ACC112 (cell line): Measurements from ENCODE around the gene SSR4.
A peak's percentile ranks its signal among the peaks of the same experiment; 100 is the strongest.

ENCODE experiments used
- H2AFZ ChIP-seq: fragments of 200-600 bp; sonication (generic); one replicate; pipeline ENCODE4 v1.6.0; 2017; ENCODE audit warnings: antibody characterized with exemption, low read length; ENCODE audit not compliant: unreplicated experiment
- H3K27ac ChIP-seq: fragments of 200-600 bp; sonication (generic); 2 replicates; pipeline ENCODE4 v1.5.1; 2014; ENCODE audit warnings: low read depth, mild to moderate bottlenecking, antibody characterized with exemption, low read length, moderate library complexity
- H3K27me3 ChIP-seq: fragments of 200-600 bp; sonication (generic); 2 replicates; pipeline ENCODE4 v1.6.1; 2014; ENCODE audit warnings: mild to moderate bottlenecking, antibody characterized with exemption, low read length, moderate library complexity, mixed read lengths; ENCODE audit not compliant: insufficient read depth
- H3K36me3 ChIP-seq: fragments of 200-600 bp; sonication (generic); 2 replicates; pipeline ENCODE4 v1.6.1; 2016; ENCODE audit warnings: mild to moderate bottlenecking, antibody characterized with exemption, low read length, moderate library complexity, mixed read lengths; ENCODE audit not compliant: insufficient read depth
- H3K4me1 ChIP-seq: fragments of 200-600 bp; sonication (generic); one replicate; pipeline ENCODE4 v1.6.1; 2016; ENCODE audit warnings: low read length, mixed read lengths; ENCODE audit not compliant: insufficient read depth, unreplicated experiment, control insufficient read depth
- H3K4me3 ChIP-seq: fragments of 200-600 bp; sonication (generic); 2 replicates; pipeline ENCODE4 v1.5.1; 2014; ENCODE audit warnings: mild to moderate bottlenecking, low read depth, low read length
- H3K79me2 ChIP-seq: fragments of 200-600 bp; sonication (generic); one replicate; pipeline ENCODE4 v1.6.0; 2016; ENCODE audit warnings: low read length; ENCODE audit not compliant: control insufficient read depth, unreplicated experiment, insufficient read depth

Gene SSR4

DNA sequence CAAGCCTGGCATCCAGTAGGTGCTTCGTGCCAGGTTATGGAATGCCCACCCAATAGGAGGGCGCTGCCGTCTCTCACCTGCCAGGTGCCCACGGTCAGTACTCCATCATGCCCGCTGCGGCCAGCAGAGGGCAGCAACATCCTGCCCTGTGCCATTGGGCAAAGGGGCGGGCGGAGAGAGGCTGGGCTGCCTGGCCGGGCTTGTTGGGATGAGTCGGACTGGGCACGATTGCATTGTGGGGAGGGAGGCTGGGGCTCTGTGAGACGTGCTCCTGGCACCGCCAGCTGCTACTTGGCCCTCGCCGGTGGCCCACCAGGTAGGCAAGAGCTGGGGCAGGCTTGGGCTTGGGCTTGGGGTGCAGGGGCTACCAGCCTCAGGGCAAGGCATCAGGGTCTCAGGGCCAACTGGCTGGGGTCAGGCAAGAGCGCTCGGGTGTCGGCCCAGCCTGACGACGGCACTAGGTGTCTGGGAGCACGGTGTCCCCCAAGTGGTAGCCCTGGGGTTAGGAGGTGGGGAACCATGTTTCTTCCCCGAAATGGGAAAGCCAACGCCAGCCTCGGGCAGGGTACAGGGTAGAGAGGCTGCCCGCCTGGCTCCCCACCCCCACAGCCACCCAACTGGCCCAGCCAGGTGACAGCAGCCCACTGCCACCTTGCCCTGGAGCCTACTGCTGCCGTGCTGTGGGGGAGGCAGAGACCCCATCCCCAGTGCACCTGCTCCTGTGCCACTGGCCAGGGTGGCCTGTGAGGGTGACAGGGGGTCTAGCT lies 30.3 kb upstream of the SSR4 start, which contains the start of gene PLXNB3:
Gene PLXNB3 (plus strand): TSS at position 261 of the 767 bp plus-strand sequence. CDS start 1,287 bp downstream, outside the sequence.
- Histone ChIP-seq H3K4me1 (no peaks in the 10 kb centered on the region), H3K79me2 (peaks cover 4% of the 10 kb centered on the region), H3K4me3 (peak within 1 kb of the TSS; percentile 74), H3K36me3 (no peaks in the 10 kb centered on the region), H3K27ac (no peak within 1 kb of the TSS), H2AFZ (no peak within 1 kb of the TSS), H3K27me3 (no peaks in the 10 kb centered on the region)

GRCh38 chrX:153764786-153765137 lies 29.7 kb upstream of the SSR4 start:
- Histone ChIP-seq H3K4me1 (no peaks in the 10 kb centered on the region), H2AFZ (no peak overlapping the region), H3K27ac (no peak overlapping the region), H3K36me3 (no peaks in the 10 kb centered on the region), H3K79me2 (peaks cover 4% of the 10 kb centered on the region), H3K27me3 (no peaks in the 10 kb centered on the region), H3K4me3 (peak overlapping the region; percentile 74)

GRCh38 chrX:153765138-153766079 lies 29.1 kb upstream of the SSR4 start:
- no peaks in the 10 kb centered on the region for H3K27me3 ChIP-seq
- no peak overlapping the region for H2AFZ ChIP-seq
- H3K4me3 ChIP-seq, result peak overlapping the region; percentile 74
- H3K79me2 ChIP-seq, result peaks cover 4% of the 10 kb centered on the region
- peak overlapping the region; percentile 16; the same call in 1 of the 2 replicates for H3K27ac ChIP-seq
- H3K36me3 ChIP-seq, result no peaks in the 10 kb centered on the region
- H3K4me1 ChIP-seq, result no peaks in the 10 kb centered on the region

DNA sequence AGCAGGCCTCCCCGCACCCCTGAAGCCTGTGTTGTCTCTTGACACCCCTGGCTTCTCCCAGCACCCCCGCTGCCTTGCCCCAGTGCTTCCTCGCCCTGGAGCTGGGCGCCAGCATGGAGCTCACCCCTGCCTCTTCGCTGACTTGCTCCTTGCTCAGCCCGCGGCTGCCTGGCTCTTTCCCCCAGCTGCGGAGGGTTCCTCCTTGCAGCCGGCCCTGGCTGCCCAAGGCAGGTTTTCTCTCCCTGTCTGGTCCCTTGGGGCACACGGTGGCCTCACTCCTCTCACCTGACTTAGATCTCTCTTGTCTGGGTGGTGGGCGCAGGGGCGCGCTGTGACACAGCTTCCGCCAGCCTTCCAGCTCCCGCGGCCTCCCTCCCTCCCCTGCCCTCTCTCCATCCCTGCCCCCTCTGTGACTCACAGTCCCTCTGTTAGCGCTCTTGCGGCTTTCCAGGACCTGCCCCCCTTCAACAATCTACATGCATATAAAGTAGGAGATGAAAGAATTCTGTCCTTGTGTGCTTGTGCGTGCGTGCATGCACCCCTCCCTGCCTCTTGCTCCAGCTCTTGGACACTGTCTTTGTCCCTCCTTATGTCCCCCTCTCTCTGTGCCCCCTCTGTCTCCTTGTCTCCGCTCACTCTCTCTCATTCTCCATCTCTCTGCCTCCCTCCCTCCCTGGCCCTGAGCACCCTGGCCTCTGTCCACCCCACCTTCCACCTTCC lies 28.2 kb upstream of the SSR4 start:
- Histone ChIP-seq H3K4me1 (no peaks in the 10 kb centered on the region), H2AFZ (no peak overlapping the region), H3K27me3 (no peaks in the 10 kb centered on the region), H3K79me2 (peaks cover 4% of the 10 kb centered on the region), H3K4me3 (peak overlapping the region; percentile 74), H3K36me3 (no peaks in the 10 kb centered on the region), H3K27ac (peak overlapping the region; percentile 16; the same call in 1 of the 2 replicates)

DNA sequence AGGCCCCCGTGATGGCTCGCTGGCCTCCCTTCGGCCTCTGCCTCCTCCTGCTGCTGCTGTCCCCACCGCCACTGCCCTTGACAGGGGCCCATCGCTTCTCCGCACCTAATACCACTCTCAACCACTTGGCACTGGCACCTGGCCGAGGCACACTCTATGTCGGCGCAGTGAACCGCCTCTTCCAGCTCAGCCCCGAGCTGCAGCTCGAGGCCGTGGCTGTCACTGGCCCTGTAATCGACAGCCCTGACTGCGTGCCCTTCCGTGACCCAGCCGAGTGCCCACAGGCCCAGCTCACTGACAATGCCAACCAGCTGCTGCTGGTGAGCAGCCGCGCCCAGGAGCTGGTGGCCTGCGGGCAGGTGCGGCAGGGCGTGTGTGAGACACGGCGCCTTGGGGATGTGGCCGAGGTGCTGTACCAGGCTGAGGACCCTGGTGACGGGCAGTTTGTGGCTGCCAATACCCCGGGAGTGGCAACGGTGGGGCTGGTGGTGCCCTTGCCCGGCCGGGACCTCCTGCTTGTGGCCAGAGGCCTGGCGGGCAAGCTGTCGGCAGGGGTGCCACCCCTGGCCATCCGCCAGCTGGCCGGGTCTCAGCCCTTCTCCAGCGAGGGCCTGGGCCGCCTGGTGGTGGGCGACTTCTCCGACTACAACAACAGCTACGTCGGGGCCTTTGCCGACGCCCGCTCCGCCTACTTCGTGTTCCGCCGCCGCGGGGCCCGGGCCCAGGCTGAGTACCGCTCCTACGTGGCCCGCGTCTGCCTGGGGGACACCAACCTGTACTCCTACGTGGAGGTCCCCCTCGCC lies 27.4 kb upstream of the SSR4 start:
- Histone ChIP-seq H3K79me2 (peaks cover 4% of the 10 kb centered on the region), H3K36me3 (no peaks in the 10 kb centered on the region), H3K4me3 (no peak overlapping the region), H3K27ac (no peak overlapping the region), H2AFZ (no peak overlapping the region), H3K4me1 (no peaks in the 10 kb centered on the region), H3K27me3 (no peaks in the 10 kb centered on the region)

DNA sequence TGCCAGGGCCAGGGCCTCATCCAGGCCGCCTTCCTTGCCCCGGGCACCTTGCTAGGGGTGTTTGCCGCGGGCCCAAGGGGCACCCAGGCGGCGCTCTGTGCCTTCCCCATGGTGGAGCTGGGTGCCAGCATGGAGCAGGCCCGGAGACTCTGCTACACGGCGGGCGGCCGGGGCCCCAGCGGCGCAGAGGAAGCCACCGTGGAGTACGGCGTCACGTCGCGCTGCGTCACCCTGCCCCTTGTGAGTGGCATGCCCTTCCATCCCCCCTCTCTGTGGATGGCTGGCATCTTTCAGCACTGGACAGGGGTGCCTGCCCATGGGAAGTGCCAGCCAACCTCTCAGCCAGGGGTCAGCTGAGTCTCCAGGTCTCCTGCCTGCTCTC lies 26.8 kb upstream of the SSR4 start:
- Histone ChIP-seq H3K4me1 (no peaks in the 10 kb centered on the region), H3K27ac (no peak overlapping the region), H3K4me3 (no peak overlapping the region), H3K79me2 (peaks cover 4% of the 10 kb centered on the region), H3K36me3 (no peaks in the 10 kb centered on the region), H3K27me3 (no peaks in the 10 kb centered on the region), H2AFZ (no peak overlapping the region)

DNA sequence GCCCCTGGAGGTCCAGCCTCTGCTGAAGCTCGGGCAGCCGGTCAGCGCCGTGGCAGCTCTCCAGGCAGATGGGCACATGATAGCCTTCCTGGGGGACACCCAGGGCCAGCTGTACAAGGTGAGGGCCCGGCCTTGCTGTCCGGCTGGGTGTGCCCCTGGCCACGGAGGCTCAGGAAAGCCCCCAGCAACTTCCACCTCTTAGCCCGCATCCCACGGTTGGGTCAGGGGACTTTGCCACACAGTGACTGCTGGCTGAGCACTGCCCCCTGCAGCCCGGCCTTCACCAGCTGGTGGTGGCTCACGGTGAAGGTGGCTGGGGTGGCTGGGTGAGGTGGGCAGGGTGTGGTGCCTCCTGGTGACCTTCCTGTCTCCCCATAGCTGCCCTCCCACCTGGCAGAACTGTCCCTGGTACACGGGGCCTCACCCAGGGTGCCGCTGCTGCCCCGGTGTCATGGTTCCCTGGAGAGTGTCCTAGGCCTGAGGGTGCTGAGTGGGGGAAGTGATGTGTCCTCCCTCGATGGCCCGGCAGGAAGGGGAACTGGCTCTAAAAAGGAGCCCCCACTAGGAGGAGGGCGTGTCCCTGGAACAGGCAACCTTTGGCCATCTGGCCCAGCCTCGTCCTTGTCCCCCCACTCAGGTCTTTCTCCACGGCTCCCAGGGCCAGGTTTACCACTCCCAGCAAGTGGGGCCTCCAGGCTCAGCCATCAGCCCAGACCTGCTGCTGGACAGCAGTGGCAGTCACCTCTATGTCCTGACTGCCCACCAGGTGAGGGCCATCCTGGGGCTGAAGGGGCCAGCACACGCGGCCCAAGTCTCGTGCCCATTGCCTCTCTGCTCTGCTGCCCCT lies 25.9 kb upstream of the SSR4 start:
- Histone ChIP-seq H3K27me3 (no peaks in the 10 kb centered on the region), H2AFZ (no peak overlapping the region), H3K4me3 (no peak overlapping the region), H3K36me3 (no peaks in the 10 kb centered on the region), H3K79me2 (peaks cover 4% of the 10 kb centered on the region), H3K27ac (no peak overlapping the region), H3K4me1 (no peaks in the 10 kb centered on the region)

DNA sequence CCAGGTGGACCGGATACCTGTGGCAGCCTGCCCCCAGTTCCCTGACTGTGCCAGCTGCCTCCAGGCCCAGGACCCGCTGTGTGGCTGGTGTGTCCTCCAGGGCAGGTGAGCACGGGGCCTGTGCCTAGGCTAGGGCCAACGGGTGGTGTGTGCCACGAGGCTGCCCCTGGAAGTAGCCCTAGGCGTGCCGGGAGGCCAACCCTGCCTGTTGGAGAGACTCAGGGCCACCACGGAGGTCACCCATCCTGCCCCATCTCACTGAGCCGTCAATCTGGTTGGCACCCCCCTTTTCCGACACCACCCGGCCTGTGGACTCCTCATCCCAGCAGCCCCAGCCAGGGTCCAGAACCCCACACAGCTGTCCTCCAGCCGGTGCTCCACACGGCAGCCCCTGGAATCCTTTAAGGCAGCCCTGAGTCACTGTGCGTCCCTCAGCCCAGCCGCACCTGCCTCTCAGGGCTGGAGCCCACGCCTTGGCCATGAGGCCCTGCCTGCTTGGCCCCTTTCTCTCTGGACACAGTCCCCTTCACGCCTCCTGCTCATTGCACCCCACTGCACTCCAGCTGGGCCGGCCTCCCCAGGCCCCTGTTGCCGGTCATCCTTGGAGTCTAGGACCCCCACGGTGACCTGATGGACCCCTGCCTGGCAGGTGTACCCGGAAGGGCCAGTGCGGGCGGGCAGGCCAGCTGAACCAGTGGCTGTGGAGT lies 25.2 kb upstream of the SSR4 start:
- Histone ChIP-seq H2AFZ (no peak overlapping the region), H3K4me1 (no peaks in the 10 kb centered on the region), H3K36me3 (no peaks in the 10 kb centered on the region), H3K27ac (no peak overlapping the region), H3K4me3 (no peak overlapping the region), H3K27me3 (no peaks in the 10 kb centered on the region), H3K79me2 (peaks cover 4% of the 10 kb centered on the region)
